ENCODE measurements around the gene PLXDC2.

Gene PLXDC2

GRCh38 chr10:19815731-19816410 is 361 bp upstream of the PLXDC2 start:
- TF ChIP-seq, protein P1, sequence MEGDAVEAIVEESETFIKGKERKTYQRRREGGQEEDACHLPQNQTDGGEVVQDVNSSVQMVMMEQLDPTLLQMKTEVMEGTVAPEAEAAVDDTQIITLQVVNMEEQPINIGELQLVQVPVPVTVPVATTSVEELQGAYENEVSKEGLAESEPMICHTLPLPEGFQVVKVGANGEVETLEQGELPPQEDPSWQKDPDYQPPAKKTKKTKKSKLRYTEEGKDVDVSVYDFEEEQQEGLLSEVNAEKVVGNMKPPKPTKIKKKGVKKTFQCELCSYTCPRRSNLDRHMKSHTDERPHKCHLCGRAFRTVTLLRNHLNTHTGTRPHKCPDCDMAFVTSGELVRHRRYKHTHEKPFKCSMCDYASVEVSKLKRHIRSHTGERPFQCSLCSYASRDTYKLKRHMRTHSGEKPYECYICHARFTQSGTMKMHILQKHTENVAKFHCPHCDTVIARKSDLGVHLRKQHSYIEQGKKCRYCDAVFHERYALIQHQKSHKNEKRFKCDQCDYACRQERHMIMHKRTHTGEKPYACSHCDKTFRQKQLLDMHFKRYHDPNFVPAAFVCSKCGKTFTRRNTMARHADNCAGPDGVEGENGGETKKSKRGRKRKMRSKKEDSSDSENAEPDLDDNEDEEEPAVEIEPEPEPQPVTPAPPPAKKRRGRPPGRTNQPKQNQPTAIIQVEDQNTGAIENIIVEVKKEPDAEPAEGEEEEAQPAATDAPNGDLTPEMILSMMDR (conservative IDR thresholded peaks at IDR 0.05): no peak
- no peak overlapping the region for H3K27ac ChIP-seq

GRCh38 chr10:19817231-19817933 is 1.1 kb downstream of the PLXDC2 start:
- TF ChIP-seq, protein P1 (conservative IDR thresholded peaks at IDR 0.05): no peak
- H3K27ac ChIP-seq: no peak overlapping the region

- TF ChIP-seq, protein P1 (conservative IDR thresholded peaks at IDR 0.05): no peak
- no peak overlapping the region for H3K27ac ChIP-seq
These were observed 2.6 kb downstream of the PLXDC2 start for GRCh38 chr10:19818876-19819275.

GRCh38 chr10:19819419-19820033 is 3.3 kb downstream of the PLXDC2 start:
- no peak overlapping the region for H3K27ac ChIP-seq
- TF ChIP-seq, protein P1 (conservative IDR thresholded peaks at IDR 0.05): peak; percentile 87

- TF ChIP-seq, protein P1 (conservative IDR thresholded peaks at IDR 0.05): no peak
- no peak overlapping the region for H3K27ac ChIP-seq
These were observed 8.4 kb downstream of the PLXDC2 start for GRCh38 chr10:19824381-19825342.

- no peak overlapping the region for H3K27ac ChIP-seq
- TF ChIP-seq, protein P1 (conservative IDR thresholded peaks at IDR 0.05): no peak
These were observed 9.5 kb downstream of the PLXDC2 start for GRCh38 chr10:19825700-19826099.
